GM23338 (cell line): ENCODE results near the gene SERPINA3. TPM values are rescaled to one million over a fixed set of nuclear protein-coding genes. Genes with fewer than 3 reads are reported as not detected.

ENCODE experiments used
- ATAC-seq: fragments of 200-7000 bp; cut with Tn5 transposase; 3 replicates; pipeline ENCODE4 v1.9.1; 2020
- DNase-seq: peaks from one replicate; pipeline ENCODE4 v3.0.0-alpha.2; 2015; ENCODE audit warnings: low spot score
- H2AFZ ChIP-seq: fragments of 200-600 bp; sonication (generic); 2 replicates; pipeline ENCODE4 v1.8.0; 2016; ENCODE audit warnings: antibody characterized with exemption, mild to moderate bottlenecking, moderate library complexity
- H3F3A ChIP-seq: fragments of 200-600 bp; sonication (generic); replicated peaks from 2 replicates; pipeline ENCODE4 v1.8.0; 2017; ENCODE audit warnings: antibody characterized with exemption, mixed run types, low read depth
- H3K27ac ChIP-seq: fragments of 200-600 bp; sonication (generic); 2 replicates; pipeline ENCODE4 v1.6.1; 2016; ENCODE audit warnings: low read depth
- H3K27me3 ChIP-seq: fragments of 200-600 bp; sonication (generic); 2 replicates; pipeline ENCODE4 v1.8.0; 2016; ENCODE audit warnings: mild to moderate bottlenecking, mixed run types, moderate library complexity; ENCODE audit not compliant: insufficient read depth
- H3K36me3 ChIP-seq: fragments of 200-600 bp; sonication (generic); 2 replicates; pipeline ENCODE4 v1.8.0; 2016; ENCODE audit warnings: mild to moderate bottlenecking; ENCODE audit not compliant: insufficient read depth
- H3K4me1 ChIP-seq: fragments of 200-600 bp; sonication (generic); 2 replicates; pipeline ENCODE4 v1.8.0; 2016; ENCODE audit warnings: mild to moderate bottlenecking, moderate library complexity; ENCODE audit not compliant: insufficient read depth
- H3K4me2 ChIP-seq: fragments of 200-600 bp; sonication (generic); 2 replicates; pipeline ENCODE4 v1.7.1; 2017; ENCODE audit warnings: mixed run types
- H3K4me3 ChIP-seq: fragments of 200-600 bp; sonication (generic); 2 replicates; pipeline ENCODE4 v1.6.1; 2016; ENCODE audit warnings: mixed run types
- H3K79me2 ChIP-seq: fragments of 200-600 bp; sonication (generic); replicated peaks from 2 replicates; pipeline ENCODE4 v1.8.0; 2017; ENCODE audit warnings: mild to moderate bottlenecking; ENCODE audit not compliant: insufficient read depth
- H3K9me2 ChIP-seq: fragments of 200-600 bp; sonication (generic); 2 replicates; pipeline ENCODE4 v1.8.0; 2017; ENCODE audit not compliant: insufficient read depth
- H4K20me1 ChIP-seq: fragments of 200-600 bp; sonication (generic); replicated peaks from 2 replicates; pipeline ENCODE4 v1.8.0; 2017; ENCODE audit warnings: mild to moderate bottlenecking; ENCODE audit not compliant: insufficient read depth
- H3K27ac Mint-ChIP-seq: 2 replicates; pipeline ENCODE4 v1.8.0; 2020; ENCODE audit warnings: inconsistent platforms, mild to moderate bottlenecking, moderate library complexity, mixed read lengths
- H3K27me3 Mint-ChIP-seq: 3 replicates; pipeline ENCODE4 v1.8.0; 2022; ENCODE audit warnings: low read depth, mild to moderate bottlenecking, moderate library complexity, mixed read lengths, inconsistent platforms; ENCODE audit not compliant: insufficient read depth, poor library complexity
- H3K36me3 Mint-ChIP-seq: 3 replicates; pipeline ENCODE4 v1.8.0; 2021; ENCODE audit warnings: low read depth, mild to moderate bottlenecking, inconsistent platforms, moderate library complexity, mixed read lengths
- H3K4me1 Mint-ChIP-seq: 3 replicates; pipeline ENCODE4 v1.8.0; 2020; ENCODE audit warnings: mild to moderate bottlenecking, inconsistent platforms, mixed read lengths
- H3K4me3 Mint-ChIP-seq: 3 replicates; pipeline ENCODE4 v1.8.0; 2021; ENCODE audit warnings: moderate library complexity, mild to moderate bottlenecking, inconsistent platforms, mixed read lengths
- H3K9me3 Mint-ChIP-seq: 3 replicates; pipeline ENCODE4 v1.8.0; 2020; ENCODE audit warnings: moderate library complexity, mild to moderate bottlenecking, inconsistent platforms, mixed read lengths
- CREB1 ChIP-seq: fragments of 250-450 bp; sonication (Bioruptor Pico); IDR thresholded peaks from 2 replicates; pipeline ENCODE4 v1.5.0; 2020; ENCODE audit warnings: low read depth, mild to moderate bottlenecking, moderate library complexity
- EZH2 ChIP-seq: fragments of 200-600 bp; sonication (generic); IDR thresholded peaks from one replicate; pipeline ENCODE4 v1.8.0; 2017; ENCODE audit warnings: antibody characterized with exemption, mild to moderate bottlenecking, low read depth; ENCODE audit not compliant: unreplicated experiment
- EZH2phosphoT487 ChIP-seq: fragments of 200-600 bp; sonication (generic); IDR thresholded peaks from one replicate; pipeline ENCODE4 v1.8.1; 2018; ENCODE audit warnings: antibody characterized with exemption; ENCODE audit not compliant: unreplicated experiment
- JUNB ChIP-seq: IDR thresholded peaks from one replicate; pipeline ENCODE4 v1.6.1; 2016; ENCODE audit warnings: antibody characterized with exemption; ENCODE audit not compliant: unreplicated experiment
- NANOG ChIP-seq: IDR thresholded peaks from 2 replicates; pipeline ENCODE4 v1.6.1; 2016; ENCODE audit warnings: antibody characterized with exemption, borderline replicate concordance
- POLR2AphosphoS5 ChIP-seq: IDR thresholded peaks from 2 replicates; pipeline ENCODE4 v1.6.1; 2016; ENCODE audit warnings: antibody characterized with exemption, low read depth
- STAT1 ChIP-seq: IDR thresholded peaks from one replicate; pipeline ENCODE4 v1.6.1; 2016; ENCODE audit warnings: antibody characterized with exemption; ENCODE audit not compliant: unreplicated experiment
- ZNF331 ChIP-seq: fragments of 250-450 bp; sonication (Bioruptor Pico); IDR thresholded peaks from 2 replicates; pipeline ENCODE4 v1.5.0; 2020; ENCODE audit warnings: low read depth, mild to moderate bottlenecking, moderate library complexity
- polyA plus RNA-seq: library from polyadenylated mRNA; unstranded; fragments of >200 nt; fragmentation: Nextera tagmentation; extraction: Ambion mirVana; gene quantifications from 2 replicates; pipeline ENCODE4 v1.2.1, GENCODE V29; 2016
- total RNA-seq: library from RNA; depleted of rRNA; stranded (reverse); fragments of >200 nt; shearing (Covaris generic); gene quantifications from 2 replicates; pipeline ENCODE4 v1.2.3, GENCODE V29; 2014
- TF ChIP-seq, protein P1 (sequence below): fragments of 250-450 bp; sonication (Bioruptor Pico); IDR thresholded peaks from 2 replicates; pipeline ENCODE4 v1.5.0; 2020; ENCODE audit warnings: mild to moderate bottlenecking, moderate library complexity
- TF ChIP-seq, protein P2 (sequence below), 2 experiments: fragments of 200-600 bp in 1 of 2; sonication (generic) in 1 of 2; conservative IDR thresholded peaks; 2 replicates each; pipeline versions ENCODE4 v1.5.1 to v1.6.1; 2016 to 2017; ENCODE audit warnings: antibody characterized with exemption in 2 of 2, low read depth in 2 of 2, mild to moderate bottlenecking in 2 of 2, moderate library complexity in 1 of 2

Gene SERPINA3
- total and polyA plus RNA-seq, 2 experiments from 2014 or later = not detected

DNA sequence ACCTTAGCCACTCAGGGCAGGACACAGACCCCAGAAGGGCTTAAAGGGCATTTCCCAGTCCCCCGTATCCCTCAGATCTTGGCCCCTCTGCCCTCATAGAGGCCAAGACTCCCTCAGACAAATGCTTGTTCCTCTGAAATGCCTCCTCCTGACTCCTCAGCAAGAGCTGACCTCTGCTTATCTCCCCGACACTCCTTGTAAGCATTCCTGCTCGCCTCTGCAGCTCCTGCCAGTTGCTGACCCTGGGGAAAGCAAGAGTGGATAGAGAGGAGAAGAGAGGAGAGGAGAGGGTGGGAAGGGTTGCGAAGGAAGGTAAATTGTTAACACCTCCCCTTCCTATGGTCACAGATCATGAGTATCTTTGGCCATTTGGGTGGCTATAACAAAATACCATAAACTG, 23.9 kb upstream of the SERPINA3 start (continued):
- TF ChIP-seq, protein P1, sequence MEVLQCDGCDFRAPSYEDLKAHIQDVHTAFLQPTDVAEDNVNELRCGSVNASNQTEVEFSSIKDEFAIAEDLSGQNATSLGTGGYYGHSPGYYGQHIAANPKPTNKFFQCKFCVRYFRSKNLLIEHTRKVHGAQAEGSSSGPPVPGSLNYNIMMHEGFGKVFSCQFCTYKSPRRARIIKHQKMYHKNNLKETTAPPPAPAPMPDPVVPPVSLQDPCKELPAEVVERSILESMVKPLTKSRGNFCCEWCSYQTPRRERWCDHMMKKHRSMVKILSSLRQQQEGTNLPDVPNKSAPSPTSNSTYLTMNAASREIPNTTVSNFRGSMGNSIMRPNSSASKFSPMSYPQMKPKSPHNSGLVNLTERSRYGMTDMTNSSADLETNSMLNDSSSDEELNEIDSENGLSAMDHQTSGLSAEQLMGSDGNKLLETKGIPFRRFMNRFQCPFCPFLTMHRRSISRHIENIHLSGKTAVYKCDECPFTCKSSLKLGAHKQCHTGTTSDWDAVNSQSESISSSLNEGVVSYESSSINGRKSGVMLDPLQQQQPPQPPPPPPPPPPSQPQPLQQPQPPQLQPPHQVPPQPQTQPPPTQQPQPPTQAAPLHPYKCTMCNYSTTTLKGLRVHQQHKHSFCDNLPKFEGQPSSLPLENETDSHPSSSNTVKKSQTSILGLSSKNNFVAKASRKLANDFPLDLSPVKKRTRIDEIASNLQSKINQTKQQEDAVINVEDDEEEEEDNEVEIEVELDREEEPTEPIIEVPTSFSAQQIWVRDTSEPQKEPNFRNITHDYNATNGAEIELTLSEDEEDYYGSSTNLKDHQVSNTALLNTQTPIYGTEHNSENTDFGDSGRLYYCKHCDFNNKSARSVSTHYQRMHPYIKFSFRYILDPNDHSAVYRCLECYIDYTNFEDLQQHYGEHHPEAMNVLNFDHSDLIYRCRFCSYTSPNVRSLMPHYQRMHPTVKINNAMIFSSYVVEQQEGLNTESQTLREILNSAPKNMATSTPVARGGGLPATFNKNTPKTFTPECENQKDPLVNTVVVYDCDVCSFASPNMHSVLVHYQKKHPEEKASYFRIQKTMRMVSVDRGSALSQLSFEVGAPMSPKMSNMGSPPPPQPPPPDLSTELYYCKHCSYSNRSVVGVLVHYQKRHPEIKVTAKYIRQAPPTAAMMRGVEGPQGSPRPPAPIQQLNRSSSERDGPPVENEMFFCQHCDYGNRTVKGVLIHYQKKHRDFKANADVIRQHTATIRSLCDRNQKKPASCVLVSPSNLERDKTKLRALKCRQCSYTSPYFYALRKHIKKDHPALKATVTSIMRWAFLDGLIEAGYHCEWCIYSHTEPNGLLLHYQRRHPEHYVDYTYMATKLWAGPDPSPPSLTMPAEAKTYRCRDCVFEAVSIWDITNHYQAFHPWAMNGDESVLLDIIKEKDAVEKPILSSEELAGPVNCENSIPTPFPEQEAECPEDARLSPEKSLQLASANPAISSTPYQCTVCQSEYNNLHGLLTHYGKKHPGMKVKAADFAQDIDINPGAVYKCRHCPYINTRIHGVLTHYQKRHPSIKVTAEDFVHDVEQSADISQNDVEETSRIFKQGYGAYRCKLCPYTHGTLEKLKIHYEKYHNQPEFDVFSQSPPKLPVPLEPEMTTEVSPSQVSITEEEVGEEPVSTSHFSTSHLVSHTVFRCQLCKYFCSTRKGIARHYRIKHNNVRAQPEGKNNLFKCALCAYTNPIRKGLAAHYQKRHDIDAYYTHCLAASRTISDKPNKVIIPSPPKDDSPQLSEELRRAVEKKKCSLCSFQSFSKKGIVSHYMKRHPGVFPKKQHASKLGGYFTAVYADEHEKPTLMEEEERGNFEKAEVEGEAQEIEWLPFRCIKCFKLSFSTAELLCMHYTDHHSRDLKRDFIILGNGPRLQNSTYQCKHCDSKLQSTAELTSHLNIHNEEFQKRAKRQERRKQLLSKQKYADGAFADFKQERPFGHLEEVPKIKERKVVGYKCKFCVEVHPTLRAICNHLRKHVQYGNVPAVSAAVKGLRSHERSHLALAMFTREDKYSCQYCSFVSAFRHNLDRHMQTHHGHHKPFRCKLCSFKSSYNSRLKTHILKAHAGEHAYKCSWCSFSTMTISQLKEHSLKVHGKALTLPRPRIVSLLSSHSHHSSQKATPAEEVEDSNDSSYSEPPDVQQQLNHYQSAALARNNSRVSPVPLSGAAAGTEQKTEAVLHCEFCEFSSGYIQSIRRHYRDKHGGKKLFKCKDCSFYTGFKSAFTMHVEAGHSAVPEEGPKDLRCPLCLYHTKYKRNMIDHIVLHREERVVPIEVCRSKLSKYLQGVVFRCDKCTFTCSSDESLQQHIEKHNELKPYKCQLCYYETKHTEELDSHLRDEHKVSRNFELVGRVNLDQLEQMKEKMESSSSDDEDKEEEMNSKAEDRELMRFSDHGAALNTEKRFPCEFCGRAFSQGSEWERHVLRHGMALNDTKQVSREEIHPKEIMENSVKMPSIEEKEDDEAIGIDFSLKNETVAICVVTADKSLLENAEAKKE = no peak
- TF ChIP-seq, protein P2, sequence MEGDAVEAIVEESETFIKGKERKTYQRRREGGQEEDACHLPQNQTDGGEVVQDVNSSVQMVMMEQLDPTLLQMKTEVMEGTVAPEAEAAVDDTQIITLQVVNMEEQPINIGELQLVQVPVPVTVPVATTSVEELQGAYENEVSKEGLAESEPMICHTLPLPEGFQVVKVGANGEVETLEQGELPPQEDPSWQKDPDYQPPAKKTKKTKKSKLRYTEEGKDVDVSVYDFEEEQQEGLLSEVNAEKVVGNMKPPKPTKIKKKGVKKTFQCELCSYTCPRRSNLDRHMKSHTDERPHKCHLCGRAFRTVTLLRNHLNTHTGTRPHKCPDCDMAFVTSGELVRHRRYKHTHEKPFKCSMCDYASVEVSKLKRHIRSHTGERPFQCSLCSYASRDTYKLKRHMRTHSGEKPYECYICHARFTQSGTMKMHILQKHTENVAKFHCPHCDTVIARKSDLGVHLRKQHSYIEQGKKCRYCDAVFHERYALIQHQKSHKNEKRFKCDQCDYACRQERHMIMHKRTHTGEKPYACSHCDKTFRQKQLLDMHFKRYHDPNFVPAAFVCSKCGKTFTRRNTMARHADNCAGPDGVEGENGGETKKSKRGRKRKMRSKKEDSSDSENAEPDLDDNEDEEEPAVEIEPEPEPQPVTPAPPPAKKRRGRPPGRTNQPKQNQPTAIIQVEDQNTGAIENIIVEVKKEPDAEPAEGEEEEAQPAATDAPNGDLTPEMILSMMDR (conservative IDR thresholded peaks at IDR 0.05; ENCODE audit: low read depth in 2 of 2) = no peak

- H3K27ac ChIP-seq = no peak overlapping the region
- no peaks in the 10 kb centered on the region for H3K36me3 ChIP-seq
- Mint-ChIP-seq H3K27me3 (peaks cover 7% of the 10 kb centered on the region), H3K36me3 (peaks cover 8% of the 10 kb centered on the region; the same call in 2 of the 3 replicates), H3K27ac (no peak overlapping the region), H3K9me3 (peaks cover 13% of the 10 kb centered on the region), H3K4me1 (no peaks in the 10 kb centered on the region), H3K4me3 (no peak overlapping the region)
- no peaks in the 10 kb centered on the region for H3K4me1 ChIP-seq
- no peaks in the 10 kb centered on the region for H3F3A ChIP-seq
- H2AFZ ChIP-seq = no peak overlapping the region
- no peaks in the 10 kb centered on the region for H4K20me1 ChIP-seq
- DNase-seq (no peak), ATAC-seq (no peak)
- H3K4me2 ChIP-seq = no peak overlapping the region
- no peak overlapping the region for H3K4me3 ChIP-seq
- H3K27me3 ChIP-seq = no peaks in the 10 kb centered on the region
- no peak for TF ChIP-seq POLR2AphosphoS5
- TF ChIP-seq JUNB = no peak
- no peak for TF ChIP-seq EZH2phosphoT487
- TF ChIP-seq CREB1 (CRISPR knock-in tag) = no peak
- TF ChIP-seq STAT1 = no peak
- no peak for TF ChIP-seq EZH2
- TF ChIP-seq ZNF331 = no peak
- no peak for TF ChIP-seq NANOG
- no peaks in the 10 kb centered on the region for H3K79me2 ChIP-seq
- no peaks in the 10 kb centered on the region for H3K9me2 ChIP-seq
These were observed 21.1 kb upstream of the SERPINA3 start for GRCh38 chr14:94591073-94591472.
